ENCODE measurements around the gene FAM168A.
A peak's percentile ranks its signal among the peaks of the same experiment; 100 is the strongest.

The FAM168A gene, protein sequence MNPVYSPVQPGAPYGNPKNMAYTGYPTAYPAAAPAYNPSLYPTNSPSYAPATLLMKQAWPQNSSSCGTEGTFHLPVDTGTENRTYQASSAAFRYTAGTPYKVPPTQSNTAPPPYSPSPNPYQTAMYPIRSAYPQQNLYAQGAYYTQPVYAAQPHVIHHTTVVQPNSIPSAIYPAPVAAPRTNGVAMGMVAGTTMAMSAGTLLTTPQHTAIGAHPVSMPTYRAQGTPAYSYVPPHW

DNA sequence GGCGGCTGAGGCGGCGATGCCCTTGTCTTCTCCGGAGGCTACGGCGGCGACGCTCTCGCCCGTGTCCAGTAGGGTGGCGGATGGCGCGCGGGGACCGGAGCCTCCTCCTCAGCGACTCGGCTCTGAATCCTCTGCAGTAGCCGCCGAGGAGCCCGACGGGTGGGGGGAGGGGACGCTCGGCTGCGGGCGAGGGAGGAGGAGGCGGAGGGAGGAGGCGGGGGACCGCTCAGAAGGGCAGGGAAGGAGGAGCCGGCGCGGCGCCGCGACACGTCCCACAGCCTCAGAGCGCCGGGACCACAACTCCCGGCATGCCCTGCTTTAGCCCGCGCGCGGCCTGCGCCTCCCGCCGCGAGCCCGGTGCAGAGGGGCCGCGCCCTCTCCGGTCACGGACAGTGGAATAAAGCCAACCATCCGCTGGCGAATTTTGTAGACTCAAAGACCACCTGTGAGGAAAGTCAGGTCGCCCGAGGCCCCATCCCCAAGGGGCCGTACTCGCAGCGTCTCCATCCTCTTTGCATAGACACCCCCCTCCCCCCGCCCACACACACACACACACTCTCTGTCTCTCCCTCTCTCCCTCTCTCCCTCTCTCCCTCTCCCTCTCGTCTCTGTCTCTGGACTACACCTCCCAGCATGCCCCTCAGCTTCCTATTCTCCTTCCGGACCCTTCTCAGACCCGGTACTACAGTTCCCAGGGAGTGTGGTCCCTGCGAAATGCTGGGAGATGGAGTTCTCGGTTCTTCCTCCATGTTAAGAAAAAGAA is at the start of gene FAM168A:
Gene FAM168A, minus strand, starts transcription at position 157 of the 763 bp plus-strand sequence. CDS start 129,638 bp downstream, outside the sequence.
- Histone ChIP-seq H4K20me1 (no peaks in the 10 kb centered on the region; the same call in 1 of the 2 replicates), H3K36me3 (no peaks in the 10 kb centered on the region), H3K9me3 (no peaks in the 10 kb centered on the region), H3K4me2 (peak within 1 kb of the TSS; percentile 98), H3K27me3 (no peaks in the 10 kb centered on the region), H3K4me3 (peak within 1 kb of the TSS; percentile 86), H3K9ac (peak within 1 kb of the TSS; percentile 85), H3K4me1 (peaks cover 49% of the 10 kb centered on the region), H3K27ac (peak within 1 kb of the TSS; percentile 84)
- no peak for TF ChIP-seq Cebpa-rat (IDR thresholded peaks at IDR 0.05)

DNA sequence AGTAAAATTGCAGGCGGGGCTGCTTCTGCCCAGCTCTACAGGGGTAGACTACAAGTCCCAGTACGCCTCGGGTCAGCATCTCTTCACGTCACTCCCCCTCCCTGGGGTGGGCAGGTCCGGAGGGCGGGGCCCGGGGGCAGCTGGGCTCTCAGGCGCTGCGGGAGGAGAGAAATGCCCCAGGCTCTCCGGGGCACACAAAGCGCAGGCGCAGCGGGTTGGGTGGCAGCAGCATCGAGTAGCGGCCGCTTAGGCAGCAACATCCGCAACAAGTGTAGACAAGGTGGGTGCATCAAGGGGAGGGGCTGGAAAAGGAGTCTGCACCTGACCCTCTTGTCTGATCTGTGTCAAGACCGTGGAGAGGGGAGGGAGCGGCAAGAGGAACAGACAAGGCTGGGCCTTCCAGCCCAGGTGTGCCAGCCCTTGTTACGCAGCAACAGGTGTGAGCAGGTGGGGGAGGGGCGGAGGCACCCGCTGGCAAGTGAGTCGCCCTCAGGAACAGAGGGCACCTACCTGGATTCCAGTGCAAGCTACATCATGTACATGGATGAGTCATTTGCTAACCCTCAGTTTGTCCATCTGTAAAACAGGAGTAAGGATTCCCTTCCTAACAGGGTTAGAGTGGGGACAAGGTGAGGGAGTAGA is 49.7 kb upstream of the FAM168A start:
- Histone ChIP-seq H4K20me1 (no peaks in the 10 kb centered on the region), H3K4me3 (peak overlapping the region; percentile 47), H3K27me3 (no peaks in the 10 kb centered on the region), H3K36me3 (no peaks in the 10 kb centered on the region), H3K27ac (no peak overlapping the region), H3K4me1 (peaks cover 24% of the 10 kb centered on the region), H3K9ac (no peak overlapping the region), H3K4me2 (peak overlapping the region; percentile 78), H3K9me3 (no peaks in the 10 kb centered on the region)
- no peak for TF ChIP-seq Cebpa-rat (IDR thresholded peaks at IDR 0.05)

DNA sequence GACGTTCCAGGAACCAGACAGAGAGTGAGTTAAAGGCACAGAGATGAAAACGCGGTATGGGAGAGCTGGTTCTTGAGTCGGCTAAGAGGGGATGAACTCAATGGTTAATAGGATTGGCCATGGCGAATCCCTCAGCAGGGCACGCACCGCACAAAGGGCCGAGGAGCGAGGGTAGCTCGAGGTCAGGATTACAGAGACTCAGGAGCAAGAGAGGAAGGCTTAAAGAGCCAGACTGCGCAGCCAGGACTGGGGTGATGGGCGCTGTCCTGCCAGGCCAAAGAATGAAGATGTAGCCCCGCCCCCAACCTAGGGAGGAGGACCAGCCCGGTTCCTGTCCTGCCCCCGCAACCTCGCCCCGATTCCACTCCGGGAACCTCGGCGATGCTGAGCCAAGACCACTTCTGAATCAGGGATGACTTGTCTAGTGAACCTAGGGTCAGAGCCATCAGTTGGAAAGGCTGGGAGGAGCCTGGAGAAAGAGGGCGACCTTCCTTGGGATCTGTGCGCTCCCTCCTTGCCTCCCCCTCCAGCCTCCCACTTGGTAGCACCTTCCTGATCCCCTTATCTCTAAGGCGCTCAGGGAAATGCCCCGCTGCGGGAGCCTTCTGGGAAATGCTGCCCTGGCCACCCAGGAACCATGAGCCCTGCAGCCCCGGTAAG is 48.2 kb upstream of the FAM168A start, which contains the start of gene PLEKHB1:
Gene PLEKHB1, plus strand, starts transcription at position 610 of the 660 bp plus-strand sequence. Its CDS starts 28 bp downstream, at position 638.
- H3K9ac ChIP-seq, result no peak within 1 kb of the TSS
- TF ChIP-seq Cebpa-rat (IDR thresholded peaks at IDR 0.05), result no peak
- H4K20me1 ChIP-seq, result no peaks in the 10 kb centered on the region
- no peaks in the 10 kb centered on the region for H3K27me3 ChIP-seq
- no peak within 1 kb of the TSS; the same call in 1 of the 2 replicates for H3K4me3 ChIP-seq
- H3K36me3 ChIP-seq, result no peaks in the 10 kb centered on the region
- peak within 1 kb of the TSS; percentile 78 for H3K4me2 ChIP-seq
- H3K27ac ChIP-seq, result no peak within 1 kb of the TSS
- H3K4me1 ChIP-seq, result peaks cover 24% of the 10 kb centered on the region
- no peaks in the 10 kb centered on the region for H3K9me3 ChIP-seq

DNA sequence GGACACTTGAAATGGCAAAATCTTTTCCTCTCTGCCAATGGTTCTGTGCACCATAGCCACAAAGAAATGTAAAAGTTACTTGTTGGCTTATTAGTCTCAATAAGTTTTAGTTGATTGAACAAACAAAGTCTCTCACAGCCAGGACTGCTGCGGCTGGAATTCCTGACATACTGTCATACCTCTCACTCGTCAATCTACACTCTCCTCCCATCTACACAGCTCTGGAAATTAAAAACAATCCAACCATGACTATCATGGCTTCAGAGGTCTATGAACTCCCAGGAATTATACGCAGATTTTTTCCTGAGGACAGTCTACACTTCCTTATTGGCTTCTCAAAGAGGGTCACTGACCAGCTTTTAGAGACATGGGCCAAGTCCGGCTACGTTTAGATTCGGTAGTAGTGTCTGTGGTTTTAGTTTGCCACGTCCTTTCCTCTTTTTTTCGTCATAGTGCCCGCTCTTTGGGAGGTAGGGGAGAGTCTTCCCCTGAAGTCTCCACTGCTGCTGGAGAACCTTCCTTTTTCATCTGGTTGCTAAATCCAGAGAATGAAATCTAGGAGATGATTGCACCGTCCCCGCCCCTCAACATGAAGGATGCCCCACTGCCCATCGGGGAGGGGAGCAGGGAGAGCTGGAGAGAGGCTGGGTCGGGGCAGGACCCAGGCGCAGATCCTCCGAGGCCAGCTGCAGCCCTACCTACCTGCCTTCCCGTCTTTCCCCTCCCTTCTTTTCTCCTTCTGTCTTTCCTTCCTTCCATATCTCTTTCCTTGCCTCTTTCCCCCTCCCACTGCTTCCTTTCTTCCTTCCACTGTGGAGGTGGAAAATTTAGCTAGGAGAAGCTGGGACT is 47.4 kb upstream of the FAM168A start:
- Histone ChIP-seq H3K27ac (no peak overlapping the region), H3K9ac (no peak overlapping the region), H3K9me3 (no peaks in the 10 kb centered on the region), H3K4me3 (no peak overlapping the region), H3K4me1 (peaks cover 24% of the 10 kb centered on the region), H3K4me2 (no peak overlapping the region), H4K20me1 (no peaks in the 10 kb centered on the region), H3K36me3 (no peaks in the 10 kb centered on the region), H3K27me3 (no peaks in the 10 kb centered on the region)
- no peak for TF ChIP-seq Cebpa-rat (IDR thresholded peaks at IDR 0.05)

DNA sequence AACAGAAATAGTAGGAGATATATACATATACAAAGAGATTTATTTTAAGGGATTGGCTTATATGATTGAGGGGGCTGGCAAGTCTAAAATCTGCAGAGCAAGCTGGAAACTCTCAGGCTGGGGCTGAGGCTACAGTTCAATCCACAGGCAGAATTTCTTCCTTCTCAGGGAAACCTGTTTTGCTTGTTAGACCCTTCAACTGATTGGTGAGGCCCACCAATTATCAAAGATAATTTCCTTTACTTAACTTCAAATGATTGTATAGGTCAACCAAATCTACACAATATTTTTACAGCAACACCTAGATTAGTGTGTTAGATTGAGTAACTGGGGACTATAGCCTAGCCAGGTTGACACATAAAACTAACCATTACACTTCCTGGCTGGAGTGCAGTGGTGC is 43.8 kb upstream of the FAM168A start:
- no peak for TF ChIP-seq Cebpa-rat (IDR thresholded peaks at IDR 0.05)
- Histone ChIP-seq H3K27me3 (no peaks in the 10 kb centered on the region), H3K9me3 (no peaks in the 10 kb centered on the region), H3K27ac (no peak overlapping the region), H3K36me3 (no peaks in the 10 kb centered on the region), H3K9ac (no peak overlapping the region), H4K20me1 (no peaks in the 10 kb centered on the region), H3K4me3 (no peak overlapping the region), H3K4me1 (no peaks in the 10 kb centered on the region), H3K4me2 (no peak overlapping the region)

DNA sequence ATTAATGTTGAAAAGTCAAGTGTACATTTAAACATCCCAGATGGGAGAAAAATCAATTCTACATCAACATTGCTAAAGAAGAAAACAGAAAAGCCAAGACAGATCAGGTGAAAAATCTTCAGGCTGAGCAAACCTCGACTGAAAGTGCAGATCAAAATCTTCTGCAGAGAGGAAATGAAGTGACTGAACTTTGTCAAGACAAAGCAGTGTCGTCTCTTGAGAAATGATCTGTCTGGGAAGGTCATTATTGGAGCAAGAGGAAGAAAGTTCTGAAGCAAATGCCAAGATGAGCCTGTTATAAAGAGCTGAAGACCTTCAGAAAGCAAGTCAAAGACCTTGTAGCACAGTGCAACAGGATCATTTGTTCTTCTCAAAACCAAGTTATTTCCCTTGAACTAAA is 42.7 kb upstream of the FAM168A start:
- H3K4me3 ChIP-seq, result no peak overlapping the region
- H3K4me1 ChIP-seq, result no peaks in the 10 kb centered on the region
- no peak overlapping the region for H3K27ac ChIP-seq
- no peak overlapping the region for H3K4me2 ChIP-seq
- H3K9me3 ChIP-seq, result no peaks in the 10 kb centered on the region
- TF ChIP-seq Cebpa-rat (IDR thresholded peaks at IDR 0.05), result no peak
- H3K27me3 ChIP-seq, result no peaks in the 10 kb centered on the region
- no peak overlapping the region for H3K9ac ChIP-seq
- no peaks in the 10 kb centered on the region for H4K20me1 ChIP-seq
- no peaks in the 10 kb centered on the region for H3K36me3 ChIP-seq

DNA sequence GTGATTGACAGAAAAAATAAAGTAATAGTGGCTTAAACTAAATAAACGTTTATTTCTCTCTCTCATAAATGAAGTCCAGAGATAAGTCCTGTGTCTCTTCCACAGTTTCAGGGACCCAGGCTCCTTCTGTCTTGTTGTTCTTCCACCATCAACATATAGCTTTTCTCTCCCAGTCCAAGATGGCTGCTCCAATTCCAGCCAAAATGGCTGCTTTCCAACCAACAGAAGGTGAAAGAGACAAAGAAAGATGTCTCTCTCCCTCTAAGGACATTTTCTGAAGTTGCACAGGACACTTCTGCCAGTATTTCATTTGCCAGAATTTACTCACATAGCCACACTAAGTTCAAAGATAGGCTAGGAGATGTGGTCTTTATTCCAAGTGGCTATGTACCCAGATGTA is 39.1 kb upstream of the FAM168A start:
- no peak for TF ChIP-seq Cebpa-rat (IDR thresholded peaks at IDR 0.05)
- H3K9ac ChIP-seq, result no peak overlapping the region
- H3K4me1 ChIP-seq, result no peaks in the 10 kb centered on the region
- peaks cover 7% of the 10 kb centered on the region for H3K9me3 ChIP-seq
- H3K27ac ChIP-seq, result no peak overlapping the region
- no peaks in the 10 kb centered on the region for H3K36me3 ChIP-seq
- no peak overlapping the region for H3K4me2 ChIP-seq
- no peaks in the 10 kb centered on the region for H4K20me1 ChIP-seq
- H3K27me3 ChIP-seq, result no peaks in the 10 kb centered on the region
- H3K4me3 ChIP-seq, result no peak overlapping the region

DNA sequence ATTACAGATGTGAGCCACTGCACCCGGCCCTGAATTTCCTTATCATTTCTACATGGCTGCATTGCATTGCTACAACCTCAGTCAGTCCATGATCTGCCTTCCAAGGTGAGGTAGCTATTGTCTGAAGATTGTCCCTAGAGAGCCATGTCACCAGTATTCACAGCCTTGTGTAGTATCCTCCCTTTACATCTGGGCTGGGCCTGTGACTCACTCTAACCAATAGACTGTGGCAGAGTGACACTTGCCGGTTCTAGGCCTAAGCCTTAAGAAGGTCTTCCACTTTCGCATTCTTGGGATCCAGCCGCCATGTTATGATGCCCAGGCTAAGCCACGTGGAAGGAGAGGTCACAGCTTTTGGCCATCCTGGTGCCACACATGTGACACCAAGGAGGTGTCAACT is 38.3 kb upstream of the FAM168A start:
- no peak for TF ChIP-seq Cebpa-rat (IDR thresholded peaks at IDR 0.05)
- Histone ChIP-seq H3K4me3 (no peak overlapping the region), H3K9ac (no peak overlapping the region), H3K9me3 (peaks cover 9% of the 10 kb centered on the region), H4K20me1 (no peaks in the 10 kb centered on the region), H3K4me1 (no peaks in the 10 kb centered on the region), H3K4me2 (no peak overlapping the region), H3K27ac (no peak overlapping the region), H3K27me3 (no peaks in the 10 kb centered on the region), H3K36me3 (no peaks in the 10 kb centered on the region)

DNA sequence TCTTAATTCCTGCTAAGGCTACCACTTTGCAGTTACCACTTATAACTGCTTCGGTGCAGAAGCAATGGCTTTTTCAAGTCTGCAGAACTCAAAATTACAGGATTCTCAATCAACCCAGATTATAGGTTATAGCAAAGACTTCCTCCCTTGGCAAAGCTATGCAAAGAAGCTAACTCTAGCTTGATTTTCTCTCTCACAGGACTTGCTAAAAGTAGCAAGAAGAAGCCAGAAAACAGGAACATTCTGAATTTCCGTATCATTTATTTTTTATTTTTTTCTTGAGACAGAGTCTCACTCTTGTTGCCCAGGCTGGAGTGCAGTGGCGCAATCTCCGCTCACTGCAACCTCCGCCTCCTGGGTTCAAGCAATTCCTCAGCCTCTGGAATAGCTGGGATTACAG is 37.8 kb upstream of the FAM168A start:
- no peaks in the 10 kb centered on the region for H4K20me1 ChIP-seq
- H3K27ac ChIP-seq, result no peak overlapping the region
- no peak overlapping the region for H3K9ac ChIP-seq
- no peak overlapping the region for H3K4me3 ChIP-seq
- H3K27me3 ChIP-seq, result no peaks in the 10 kb centered on the region
- H3K36me3 ChIP-seq, result no peaks in the 10 kb centered on the region
- no peak for TF ChIP-seq Cebpa-rat (IDR thresholded peaks at IDR 0.05)
- no peak overlapping the region for H3K4me2 ChIP-seq
- H3K4me1 ChIP-seq, result no peaks in the 10 kb centered on the region
- H3K9me3 ChIP-seq, result peaks cover 9% of the 10 kb centered on the region

Measured in BLaER1 (cell line).